GM19240 (cell line): ENCODE results near the gene KCTD1.

Source experiments
- DNase-seq: peaks from one replicate; pipeline ENCODE4 v3.0.0; 2011; ENCODE audit warnings: low spot score; ENCODE audit not compliant: insufficient read length

The KCTD1 gene

GRCh38 chr18:26549263-26550094 lies 1.1 kb upstream of the KCTD1 start:
- DNase-seq = no peak

- peak; percentile 43 for DNase-seq
These were observed 523 bp downstream of the KCTD1 start for GRCh38 chr18:26547646-26548414.

- DNase-seq = no peak
These were observed 1.3 kb downstream of the KCTD1 start for GRCh38 chr18:26546875-26547645.

- no peak for DNase-seq
These were observed 2.0 kb downstream of the KCTD1 start for GRCh38 chr18:26546170-26546874.

GRCh38 chr18:26545335-26546123 lies 2.8 kb downstream of the KCTD1 start:
- no peak for DNase-seq

GRCh38 chr18:26544451-26544850 lies 3.9 kb downstream of the KCTD1 start:
- no peak for DNase-seq

- no peak for DNase-seq
These were observed 5.0 kb downstream of the KCTD1 start for GRCh38 chr18:26543373-26543772.

- no peak for DNase-seq
These were observed 8.2 kb downstream of the KCTD1 start for GRCh38 chr18:26540043-26540628.

- no peak for DNase-seq
These were observed 9.8 kb downstream of the KCTD1 start for GRCh38 chr18:26538524-26538923.

GRCh38 chr18:26536664-26537063 lies 11.7 kb downstream of the KCTD1 start:
- DNase-seq = no peak

GRCh38 chr18:26536032-26536431 lies 12.3 kb downstream of the KCTD1 start:
- DNase-seq = no peak

GRCh38 chr18:26535630-26536029 lies 12.7 kb downstream of the KCTD1 start:
- DNase-seq = no peak

GRCh38 chr18:26532367-26533340 lies 15.7 kb downstream of the KCTD1 start:
- no peak for DNase-seq

GRCh38 chr18:26531605-26532298 lies 16.6 kb downstream of the KCTD1 start:
- no peak for DNase-seq

GRCh38 chr18:26526966-26527234 lies 21.5 kb downstream of the KCTD1 start:
- DNase-seq = no peak

GRCh38 chr18:26526128-26526965 lies 22.0 kb downstream of the KCTD1 start:
- DNase-seq = no peak

- no peak for DNase-seq
These were observed 23.6 kb downstream of the KCTD1 start for GRCh38 chr18:26524504-26525351.
